ENCODE data around the gene TP53BP1.
"Not testable (repeated sequence)": the region's sequence is repeated elsewhere in the genome, so short reads cannot be mapped to it uniquely, and the experiment has no call there.

Gene TP53BP1

DNA sequence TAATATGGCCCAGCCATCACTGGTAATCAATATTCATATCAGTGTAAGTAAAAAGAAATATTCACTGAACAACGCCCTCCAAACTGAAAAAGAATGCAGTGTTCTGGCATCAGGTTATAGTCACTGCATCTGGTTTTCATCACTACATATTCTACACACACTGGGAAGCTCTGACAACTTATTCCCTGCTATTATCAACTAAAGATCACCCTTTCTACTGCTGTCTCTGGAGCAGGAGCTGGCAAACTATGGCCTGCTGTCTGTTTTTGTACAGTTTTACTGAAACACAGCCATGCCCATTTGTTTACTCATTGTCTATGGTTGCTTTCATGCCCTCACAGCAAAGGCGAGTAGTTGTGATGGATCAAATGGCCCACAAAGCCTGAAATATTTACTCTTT is 86.8 kb downstream of the TP53BP1 start:
- no peak for DNase-seq (ENCODE audit: low read depth)
- H3K4me3 ChIP-seq (ENCODE audit: low read depth, low read length) = no peak overlapping the region
- TF ChIP-seq CTCF (IDR thresholded peaks at IDR 0.05; ENCODE audit: insufficient read depth, low read depth, low read length, missing control alignments) = no peak

DNA sequence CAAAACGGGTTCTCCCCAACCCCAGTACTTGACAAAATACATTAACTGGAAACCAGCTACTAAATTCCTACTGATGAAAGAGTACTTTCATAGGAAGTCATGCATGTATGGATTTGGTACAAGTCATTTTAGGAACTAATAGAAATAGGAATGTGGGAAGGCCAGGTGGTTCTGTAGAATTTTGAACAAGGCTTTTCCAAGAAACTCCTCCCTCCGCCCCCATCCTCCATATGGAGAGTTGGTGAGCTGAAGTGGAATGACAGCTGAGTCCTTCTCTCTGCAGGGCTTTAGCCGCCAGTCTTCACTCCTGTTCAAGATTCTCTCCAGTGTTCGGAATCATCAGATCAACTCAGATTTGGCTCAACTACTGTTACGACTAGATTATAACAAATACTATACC is 88.8 kb downstream of the TP53BP1 start:
- no peak for TF ChIP-seq CTCF (IDR thresholded peaks at IDR 0.05; ENCODE audit: insufficient read depth, low read depth, low read length, missing control alignments)
- no peak overlapping the region for H3K4me3 ChIP-seq (ENCODE audit: low read depth, low read length)
- DNase-seq (ENCODE audit: low read depth) = no peak

- TF ChIP-seq CTCF (IDR thresholded peaks at IDR 0.05; ENCODE audit: insufficient read depth, low read depth, low read length, missing control alignments) = no peak
- no peak for DNase-seq (ENCODE audit: low read depth)
- H3K4me3 ChIP-seq (ENCODE audit: low read depth, low read length) = no peak overlapping the region
These were observed 89.3 kb downstream of the TP53BP1 start for GRCh38 chr15:43403616-43404015.

GRCh38 chr15:43402255-43402654 is 90.7 kb downstream of the TP53BP1 start:
- no peak for DNase-seq (ENCODE audit: low read depth)
- TF ChIP-seq CTCF (IDR thresholded peaks at IDR 0.05; ENCODE audit: insufficient read depth, low read depth, low read length, missing control alignments) = no peak
- no peak overlapping the region for H3K4me3 ChIP-seq (ENCODE audit: low read depth, low read length)

GRCh38 chr15:43393592-43393991 is 99.4 kb downstream of the TP53BP1 start:
- H3K4me3 ChIP-seq (ENCODE audit: low read depth, low read length); DNase-seq (ENCODE audit: low read depth): not testable (repeated sequence)

- H3K4me3 ChIP-seq (ENCODE audit: low read depth, low read length) = no peak overlapping the region
- no peak for TF ChIP-seq CTCF (IDR thresholded peaks at IDR 0.05; ENCODE audit: insufficient read depth, low read depth, low read length, missing control alignments)
- no peak for DNase-seq (ENCODE audit: low read depth)
These were observed 102.2 kb downstream of the TP53BP1 start for GRCh38 chr15:43390723-43391122.

DNA sequence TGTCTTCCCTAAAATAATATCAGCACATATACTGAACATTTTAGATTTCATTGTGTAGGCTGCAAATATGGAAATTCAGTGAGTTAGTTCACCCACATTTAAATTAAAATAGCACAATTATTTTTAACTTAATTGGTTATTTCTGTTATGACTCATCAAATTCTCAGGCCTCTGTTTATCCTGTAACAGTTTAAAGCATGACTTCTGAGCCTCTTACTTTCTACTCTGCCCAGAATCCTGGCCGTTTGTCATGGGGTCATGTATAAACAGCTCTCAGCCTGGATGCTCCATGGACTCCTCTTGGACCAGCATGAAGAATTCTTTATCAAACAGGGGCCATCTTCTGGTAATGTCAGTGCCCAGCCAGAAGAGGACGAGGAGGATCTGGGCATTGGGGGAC is 109.9 kb downstream of the TP53BP1 start:
- TF ChIP-seq CTCF (IDR thresholded peaks at IDR 0.05; ENCODE audit: insufficient read depth, low read depth, low read length, missing control alignments) = no peak
- no peak overlapping the region for H3K4me3 ChIP-seq (ENCODE audit: low read depth, low read length)
- no peak for DNase-seq (ENCODE audit: low read depth)

- no peak overlapping the region for H3K4me3 ChIP-seq (ENCODE audit: low read depth, low read length)
- DNase-seq (ENCODE audit: low read depth) = no peak
- no peak for TF ChIP-seq CTCF (IDR thresholded peaks at IDR 0.05; ENCODE audit: insufficient read depth, low read depth, low read length, missing control alignments)
These were observed 110.6 kb downstream of the TP53BP1 start for GRCh38 chr15:43382310-43382709.

Data from GM12865 (cell line).